Trophoblast cell (in vitro differentiated cells and primary cell): ENCODE results near the gene RAF1.

Experiments used
- DNase-seq, 2 donors: peaks; one replicate each; pipeline ENCODE4 v3.0.0-alpha.2; 2016
- H2AFZ ChIP-seq: 2 replicates; pipeline ENCODE4 v1.6.1; 2013; ENCODE audit warnings: low read length, moderate library complexity, mild to moderate bottlenecking; ENCODE audit not compliant: insufficient read depth, poor library complexity
- H2AK5ac ChIP-seq: 2 replicates; pipeline ENCODE4 v1.6.1; 2013; ENCODE audit warnings: mild to moderate bottlenecking, low read length
- H2BK120ac ChIP-seq: 2 replicates; pipeline ENCODE4 v1.6.1; 2013; ENCODE audit warnings: low read length, mild to moderate bottlenecking, moderate library complexity; ENCODE audit not compliant: insufficient read depth, poor library complexity
- H2BK12ac ChIP-seq: 2 replicates; pipeline ENCODE4 v1.6.1; 2013; ENCODE audit warnings: mild to moderate bottlenecking, low read length, moderate library complexity
- H2BK5ac ChIP-seq: 2 replicates; pipeline ENCODE4 v1.6.1; 2013; ENCODE audit warnings: low read length, low read depth, moderate library complexity, mild to moderate bottlenecking; ENCODE audit not compliant: poor library complexity
- H3K14ac ChIP-seq: 2 replicates; pipeline ENCODE4 v1.6.1; 2013; ENCODE audit warnings: mild to moderate bottlenecking, low read length
- H3K18ac ChIP-seq: 2 replicates; pipeline ENCODE4 v1.6.1; 2013; ENCODE audit warnings: mild to moderate bottlenecking, low read length
- H3K23ac ChIP-seq: 2 replicates; pipeline ENCODE4 v1.6.1; 2013; ENCODE audit warnings: low read length
- H3K27ac ChIP-seq: 2 replicates; pipeline ENCODE4 v1.5.1; 2013; ENCODE audit warnings: low read depth, mild to moderate bottlenecking, inconsistent platforms, low read length, moderate library complexity
- H3K27me3 ChIP-seq: 2 replicates; pipeline ENCODE4 v1.6.1; 2013; ENCODE audit warnings: inconsistent platforms, mild to moderate bottlenecking, low read length, moderate library complexity; ENCODE audit not compliant: insufficient read depth
- H3K36me3 ChIP-seq, 2 experiments: 1 replicate in 1 of 2; 2 replicates in 1 of 2; pipeline ENCODE4 v1.6.1; 2013; ENCODE audit warnings: low read length in 2 of 2, mild to moderate bottlenecking in 2 of 2, moderate library complexity in 1 of 2; ENCODE audit not compliant: insufficient read depth in 2 of 2, control insufficient read depth in 1 of 2
- H3K4ac ChIP-seq: 2 replicates; pipeline ENCODE4 v1.6.1; 2013; ENCODE audit warnings: low read depth, mild to moderate bottlenecking, low read length, moderate library complexity
- H3K4me1 ChIP-seq, 2 experiments: 1 replicate in 1 of 2; 2 replicates in 1 of 2; pipeline ENCODE4 v1.6.1; 2013; ENCODE audit warnings: low read length in 2 of 2, mild to moderate bottlenecking in 2 of 2, moderate library complexity in 1 of 2; ENCODE audit not compliant: insufficient read depth in 2 of 2, control insufficient read depth in 1 of 2
- H3K4me2 ChIP-seq: 2 replicates; pipeline ENCODE4 v1.6.1; 2013; ENCODE audit warnings: inconsistent platforms, mild to moderate bottlenecking, low read length, moderate library complexity
- H3K4me3 ChIP-seq: 2 replicates; pipeline ENCODE4 v1.5.1; 2013; ENCODE audit warnings: mild to moderate bottlenecking, low read depth, low read length, inconsistent platforms
- H3K79me1 ChIP-seq: one replicate; pipeline ENCODE4 v1.6.1; 2013; ENCODE audit warnings: low read length
- H3K79me2 ChIP-seq: 2 replicates; pipeline ENCODE4 v1.6.1; 2013; ENCODE audit warnings: low read length, mild to moderate bottlenecking; ENCODE audit not compliant: control insufficient read depth, insufficient read depth, poor library complexity
- H3K9ac ChIP-seq: 2 replicates; pipeline ENCODE4 v1.6.1; 2013; ENCODE audit warnings: mild to moderate bottlenecking, low read length
- H3K9me3 ChIP-seq: 2 replicates; pipeline ENCODE4 v1.6.1; 2013; ENCODE audit warnings: low read depth, mild to moderate bottlenecking, control low read depth, inconsistent platforms, low read length; ENCODE audit not compliant: insufficient read depth
- H4K12ac ChIP-seq: 2 replicates; pipeline ENCODE4 v1.6.1; 2013; ENCODE audit warnings: low read depth, mild to moderate bottlenecking, low read length, moderate library complexity
- H4K8ac ChIP-seq: 2 replicates; pipeline ENCODE4 v1.6.1; 2013; ENCODE audit warnings: low read depth, mild to moderate bottlenecking, low read length, moderate library complexity
- H4K91ac ChIP-seq: one replicate; pipeline ENCODE4 v1.6.1; 2013; ENCODE audit warnings: low read depth, mild to moderate bottlenecking, low read length, moderate library complexity
- WGBS: extraction: QIAGEN DNeasy Blood & Tissue Kit; methylation state at CpG from one replicate; pipeline ENCODE4 v1.1.7; 2013; ENCODE audit warnings: missing lambda C conversion rate; ENCODE audit not compliant: insufficient read length, insufficient coverage; ENCODE audit errors: extremely low coverage; 5-methylcytosine and 5-hydroxymethylcytosine counted together

The RAF1 gene

DNA sequence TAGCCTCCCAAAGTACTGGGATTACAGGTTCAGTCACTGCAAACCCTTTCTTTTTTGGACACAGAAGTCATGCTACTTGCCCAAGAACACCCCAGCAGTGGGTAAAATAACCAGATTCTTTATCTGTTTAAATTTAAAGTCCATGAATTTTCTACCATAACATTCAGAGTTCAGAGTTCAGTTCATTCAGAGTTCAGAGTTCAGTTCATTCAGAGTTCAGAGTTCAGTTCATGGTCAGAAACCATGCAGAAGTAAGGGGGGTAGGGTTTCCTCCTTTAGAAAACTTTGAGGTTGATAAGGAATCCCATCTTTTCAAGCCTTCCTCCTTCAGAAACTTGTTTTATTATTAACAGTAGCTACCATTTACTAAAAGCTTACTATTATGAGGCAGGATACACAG lies 43.2 kb downstream of the RAF1 start:
- peaks cover 2% of the 10 kb centered on the region for H3K79me2 ChIP-seq
- no peak overlapping the region for H2AFZ ChIP-seq
- H3K9me3 ChIP-seq: no peaks in the 10 kb centered on the region
- H3K36me3 ChIP-seq: peaks cover 5 to 8% of the 10 kb centered on the region in 2 experiments
- no peak overlapping the region for H3K27ac ChIP-seq
- no peak overlapping the region for H3K4me2 ChIP-seq
- no peak overlapping the region for H2AK5ac ChIP-seq
- no peaks in the 10 kb centered on the region for H3K27me3 ChIP-seq
- no peaks in the 10 kb centered on the region for H3K79me1 ChIP-seq
- no peak overlapping the region for H4K91ac ChIP-seq
- peak overlapping the region; percentile 55 for H3K4ac ChIP-seq
- H2BK12ac ChIP-seq: no peak overlapping the region
- no peak overlapping the region for H3K14ac ChIP-seq
- no peaks in the 10 kb centered on the region for H3K4me1 ChIP-seq
- H4K12ac ChIP-seq: no peak overlapping the region
- H3K18ac ChIP-seq: no peak overlapping the region
- no peak overlapping the region for H2BK120ac ChIP-seq
- H3K23ac ChIP-seq: no peak overlapping the region
- no peak overlapping the region for H3K4me3 ChIP-seq
- H3K9ac ChIP-seq: no peak overlapping the region
- H4K8ac ChIP-seq: no peak overlapping the region
- H2BK5ac ChIP-seq: no peak overlapping the region
- no peak for DNase-seq

DNA sequence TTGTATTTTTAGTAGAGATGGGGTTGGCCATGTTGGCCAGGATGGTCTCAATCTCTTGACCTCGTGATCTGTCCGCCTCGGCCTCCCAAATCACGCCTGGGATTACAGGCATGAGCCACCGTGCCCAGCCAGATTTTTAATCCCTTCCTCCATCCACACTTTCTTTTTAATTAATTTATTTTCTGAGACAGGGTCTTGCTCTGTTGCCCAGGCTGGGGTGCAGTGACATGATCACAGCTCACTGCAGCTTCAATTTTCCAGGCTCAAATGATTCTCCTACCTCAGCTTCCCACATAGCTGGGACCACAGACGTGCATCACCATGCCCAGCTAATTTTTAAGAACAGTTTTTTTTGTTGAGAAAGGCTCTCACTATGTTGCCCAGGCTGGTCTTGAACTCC lies 43.6 kb downstream of the RAF1 start:
- no peak overlapping the region for H4K12ac ChIP-seq
- no peak overlapping the region for H3K4me2 ChIP-seq
- no peaks in the 10 kb centered on the region for H3K4me1 ChIP-seq
- H4K91ac ChIP-seq: no peak overlapping the region
- DNase-seq: no peak
- H2AK5ac ChIP-seq: no peak overlapping the region
- H2BK5ac ChIP-seq: no peak overlapping the region
- no peak overlapping the region for H3K14ac ChIP-seq
- no peak overlapping the region for H3K9ac ChIP-seq
- H3K18ac ChIP-seq: no peak overlapping the region
- no CpG with 5 or more reads among the region's 6 CpGs for WGBS
- no peak overlapping the region for H2AFZ ChIP-seq
- H3K4me3 ChIP-seq: no peak overlapping the region
- H3K27ac ChIP-seq: no peak overlapping the region
- no peak overlapping the region for H4K8ac ChIP-seq
- no peaks in the 10 kb centered on the region for H3K79me2 ChIP-seq
- peak overlapping the region; percentile 86 for H3K4ac ChIP-seq
- no peak overlapping the region for H2BK120ac ChIP-seq
- no peaks in the 10 kb centered on the region for H3K27me3 ChIP-seq
- H2BK12ac ChIP-seq: no peak overlapping the region
- H3K9me3 ChIP-seq: no peaks in the 10 kb centered on the region
- no peaks in the 10 kb centered on the region for H3K79me1 ChIP-seq
- H3K36me3 ChIP-seq: peaks cover 5 to 12% of the 10 kb centered on the region in 2 experiments
- H3K23ac ChIP-seq: no peak overlapping the region

DNA sequence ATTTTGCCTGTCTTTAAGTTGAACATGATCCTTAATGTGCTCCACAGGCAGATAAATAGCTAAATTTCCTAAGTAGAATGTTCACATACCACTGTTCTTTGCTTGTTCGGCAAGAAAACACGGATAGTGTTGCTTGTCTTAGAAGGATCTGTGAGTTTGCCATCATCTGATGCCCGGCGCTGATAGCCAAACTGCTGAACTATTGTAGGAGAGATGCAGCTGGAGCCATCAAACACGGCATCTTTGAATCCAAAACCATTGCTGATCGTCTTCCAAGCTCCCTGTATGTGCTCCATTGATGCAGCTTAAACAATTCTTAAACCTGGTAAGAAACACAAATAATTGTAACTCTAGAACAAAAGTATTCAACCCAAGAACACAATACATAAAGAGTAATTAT lies 45.5 kb downstream of the RAF1 start:
- Histone ChIP-seq H2AFZ (no peak overlapping the region), H4K8ac (no peak overlapping the region), H3K79me1 (no peaks in the 10 kb centered on the region), H3K4me3 (no peak overlapping the region), H2BK5ac (no peak overlapping the region), H3K27ac (no peak overlapping the region), H3K4me1 (no peaks in the 10 kb centered on the region), H3K9me3 (no peaks in the 10 kb centered on the region), H4K12ac (no peak overlapping the region), H2AK5ac (no peak overlapping the region), H3K36me3 (peaks cover 5 to 12% of the 10 kb centered on the region in 2 experiments), H3K23ac (no peak overlapping the region), H3K27me3 (no peaks in the 10 kb centered on the region), H3K4ac (no peak overlapping the region), H3K4me2 (no peak overlapping the region), H4K91ac (no peak overlapping the region), H3K18ac (no peak overlapping the region), H3K9ac (no peak overlapping the region), H2BK12ac (no peak overlapping the region), H3K79me2 (no peaks in the 10 kb centered on the region), H2BK120ac (no peak overlapping the region), H3K14ac (no peak overlapping the region)
- DNase-seq: peak in 1 of 2 donors; percentile 29
- WGBS: no CpG with 5 or more reads among the region's 6 CpGs

DNA sequence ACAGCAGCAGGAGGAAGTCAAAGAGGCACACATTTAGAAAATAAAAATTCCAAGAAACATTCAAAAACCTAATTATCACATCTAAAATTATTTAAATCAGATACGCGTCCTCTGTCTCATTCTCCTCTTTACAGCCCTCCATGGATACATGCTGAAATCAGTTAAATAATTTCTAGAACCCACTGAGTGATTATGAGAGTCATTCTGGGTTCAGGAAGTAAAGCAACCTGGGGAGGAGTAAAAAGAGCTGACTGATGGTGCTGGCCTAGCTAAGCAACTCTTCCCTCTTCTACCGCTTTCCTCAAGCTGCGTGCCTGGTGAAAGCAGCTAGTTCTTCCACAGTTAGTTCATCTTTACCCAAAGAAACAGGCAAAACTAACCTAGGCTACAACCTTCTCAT lies 48.7 kb downstream of the RAF1 start:
- Histone ChIP-seq H3K18ac (no peak overlapping the region), H2BK12ac (no peak overlapping the region), H3K4me2 (no peak overlapping the region), H3K9me3 (no peaks in the 10 kb centered on the region), H3K27ac (no peak overlapping the region), H3K4me3 (no peak overlapping the region), H4K8ac (no peak overlapping the region), H3K23ac (no peak overlapping the region), H3K79me2 (no peaks in the 10 kb centered on the region), H3K9ac (no peak overlapping the region), H3K27me3 (no peaks in the 10 kb centered on the region), H3K4me1 (no peaks in the 10 kb centered on the region), H2BK120ac (no peak overlapping the region), H3K36me3 (peaks cover 8 to 16% of the 10 kb centered on the region in 2 experiments), H4K12ac (no peak overlapping the region), H4K91ac (no peak overlapping the region), H2AFZ (no peak overlapping the region), H3K14ac (no peak overlapping the region), H2BK5ac (no peak overlapping the region), H2AK5ac (no peak overlapping the region), H3K79me1 (no peaks in the 10 kb centered on the region), H3K4ac (no peak overlapping the region)
- 100% methylated on average over 2 of the region's 4 CpGs for WGBS
- DNase-seq: no peak
